Stimulated activated CD4-positive, alpha-beta T cell treated with anti-CD3 and anti-CD28 coated beads, Interleukin-1b, Interleukin-23, amount 100 ng/mL, for 4 hours (primary cell): Measurements from ENCODE around the gene DOCK7.

Source experiments
- DNase-seq, 2 donors: peaks; one replicate each; pipeline ENCODE4 v3.0.0-alpha.2; 2020; ENCODE audit warnings: low read depth in 2 of 2

Gene DOCK7

GRCh38 chr1:62450301-62450700 is 237.9 kb downstream of the DOCK7 start:
- no peak for DNase-seq

- DNase-seq: no peak
Observed at GRCh38 chr1:62448221-62448933, 239.8 kb downstream of the DOCK7 start.

DNA sequence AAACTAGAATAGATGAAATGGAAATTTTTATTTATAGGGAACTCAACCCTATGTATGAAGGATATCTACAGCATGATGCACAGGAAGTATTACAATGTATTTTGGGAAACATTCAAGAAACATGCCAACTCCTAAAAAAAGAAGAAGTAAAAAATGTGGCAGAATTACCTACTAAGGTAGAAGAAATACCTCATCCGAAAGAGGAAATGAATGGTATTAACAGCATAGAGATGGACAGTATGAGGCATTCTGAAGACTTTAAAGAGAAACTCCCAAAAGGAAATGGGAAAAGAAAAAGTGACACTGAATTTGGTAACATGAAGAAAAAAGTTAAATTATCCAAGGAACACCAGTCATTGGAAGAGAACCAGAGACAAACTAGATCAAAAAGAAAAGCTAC is 243.5 kb downstream of the DOCK7 start:
- DNase-seq: no peak

GRCh38 chr1:62439652-62440371 is 248.4 kb downstream of the DOCK7 start:
- no peak for DNase-seq

- no peak for DNase-seq
Observed at GRCh38 chr1:62438163-62438562, 250.0 kb downstream of the DOCK7 start.

- peak; percentile 10 to 36 for DNase-seq
Observed at GRCh38 chr1:62437273-62437940, 250.8 kb downstream of the DOCK7 start.

GRCh38 chr1:62436466-62437272 is 251.5 kb downstream of the DOCK7 start, which contains the start of gene USP1:
TSS of gene USP1 (plus strand) at chr1:62437049. CDS start at chr1:62439868, 2,819 bp downstream.
- peak; percentile 90 to 91 for DNase-seq

DNA sequence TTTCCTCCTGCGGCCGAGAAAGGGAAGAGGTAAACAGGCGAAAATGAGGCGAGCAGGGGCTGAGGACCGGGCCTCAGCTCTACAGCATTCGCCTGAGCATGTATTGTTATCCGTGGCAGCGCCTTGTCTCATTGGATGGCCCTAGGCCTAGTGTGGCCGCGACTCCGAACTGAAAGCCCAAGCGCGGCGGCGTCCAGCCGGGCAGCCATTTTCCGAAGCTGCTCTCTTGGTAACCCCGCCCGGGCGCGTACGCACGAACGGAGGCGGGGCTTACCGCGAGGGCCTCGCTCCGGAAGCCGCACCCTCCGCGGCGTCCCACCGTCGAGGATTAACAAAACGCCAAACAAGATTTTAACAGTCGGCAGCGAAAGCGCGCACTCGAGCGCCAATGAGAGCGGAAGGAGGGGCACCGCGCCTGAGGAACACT is 252.1 kb downstream of the DOCK7 start:
- peak; percentile 89 to 90 for DNase-seq

GRCh38 chr1:62435231-62436038 is 252.8 kb downstream of the DOCK7 start:
- DNase-seq: no peak

DNA sequence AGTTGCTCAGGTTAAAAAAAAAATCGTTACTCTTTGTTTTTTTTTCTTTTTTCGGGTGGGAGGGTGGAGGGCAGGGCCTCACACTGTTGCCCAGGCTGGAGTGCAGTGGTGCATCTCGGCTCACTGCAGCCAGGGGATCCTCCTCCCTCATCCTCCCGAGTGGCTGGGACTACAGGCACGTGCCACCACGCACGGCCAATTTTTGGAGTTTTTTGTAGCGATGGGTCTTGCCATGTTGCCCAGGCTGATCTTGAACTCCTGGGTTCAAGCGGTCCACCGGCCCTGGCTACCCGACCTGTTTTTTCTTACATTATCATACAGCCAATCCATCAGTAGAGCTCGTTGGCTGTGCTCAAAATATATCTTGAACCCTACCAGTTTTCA is 253.6 kb downstream of the DOCK7 start:
- no peak for DNase-seq

DNA sequence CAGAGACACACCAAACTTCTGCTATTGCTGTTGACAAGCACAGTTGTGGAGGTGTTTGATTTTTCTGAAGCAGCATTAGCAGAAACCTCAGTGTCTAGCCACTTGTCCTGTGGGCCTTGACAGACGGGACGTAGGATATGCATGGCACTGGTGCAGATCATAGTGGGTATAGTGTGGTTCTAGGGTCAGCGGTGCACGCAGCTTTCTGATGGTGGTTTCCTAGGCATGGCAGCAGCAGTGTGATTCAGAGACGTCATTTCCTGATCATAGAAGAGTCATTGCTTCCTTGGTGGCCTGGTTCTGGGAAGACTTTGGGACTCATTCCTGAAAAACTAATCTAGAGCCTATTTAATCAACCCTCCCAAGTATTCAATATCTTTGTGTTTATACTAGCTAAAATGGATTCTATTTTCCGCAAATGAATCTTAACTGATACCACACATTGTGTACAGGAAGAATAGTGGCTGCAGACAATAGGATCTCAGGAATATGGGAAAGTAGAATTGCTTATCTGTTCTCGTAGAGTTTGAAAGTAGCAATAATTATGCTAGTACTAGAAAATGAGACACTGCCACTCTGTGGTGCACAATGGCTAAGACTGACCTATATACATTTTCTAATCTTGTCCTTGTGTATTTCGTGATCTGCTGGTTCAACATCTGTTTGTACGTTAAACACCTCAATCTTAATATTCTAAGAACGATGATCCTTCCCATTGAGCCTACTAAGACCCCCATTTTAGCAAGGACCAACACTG is 254.1 kb downstream of the DOCK7 start:
- no peak for DNase-seq

GRCh38 chr1:62429581-62429980 is 258.6 kb downstream of the DOCK7 start:
- no peak for DNase-seq

DNA sequence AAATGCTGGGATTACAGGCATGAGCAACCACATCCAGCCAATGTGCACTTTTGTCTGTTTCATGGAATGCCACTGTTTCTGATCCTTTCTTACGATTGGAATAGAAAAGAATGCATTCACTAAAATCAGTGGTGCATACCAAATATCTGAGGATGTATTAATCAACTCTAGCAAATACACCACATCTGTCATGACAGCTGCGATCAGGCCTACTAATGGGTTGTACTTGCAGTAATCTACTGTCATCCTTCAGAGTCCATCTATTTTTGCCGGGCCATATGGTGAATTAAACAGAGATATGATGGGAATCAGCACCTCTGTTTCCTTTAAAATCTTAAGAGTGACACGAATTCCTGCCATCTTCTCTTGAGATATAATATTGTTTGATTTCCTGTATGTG is 259.8 kb downstream of the DOCK7 start:
- no peak for DNase-seq

GRCh38 chr1:62426794-62427193 is 261.4 kb downstream of the DOCK7 start:
- DNase-seq: no peak

GRCh38 chr1:62426237-62426636 is 261.9 kb downstream of the DOCK7 start:
- DNase-seq: no peak

GRCh38 chr1:62425041-62425440 is 263.1 kb downstream of the DOCK7 start:
- DNase-seq: no peak

DNA sequence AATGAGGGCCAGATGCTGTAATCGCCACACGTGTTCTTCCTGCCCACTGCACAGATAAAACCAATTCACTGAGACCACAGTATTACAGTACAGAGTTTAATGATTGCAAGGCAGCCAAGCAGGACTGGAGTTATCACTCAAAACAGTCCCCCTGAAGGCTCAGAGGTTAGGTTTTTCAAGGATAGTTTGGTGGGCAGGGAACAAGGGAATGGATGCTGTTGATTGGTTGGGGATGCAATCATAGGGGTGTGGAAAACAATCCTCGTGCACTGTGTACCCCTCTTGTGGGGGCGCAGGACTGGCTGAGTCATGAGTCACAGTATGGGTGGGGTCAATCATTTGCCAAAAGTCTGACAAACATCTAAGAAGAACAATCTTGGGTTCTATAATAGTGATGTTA is 263.8 kb downstream of the DOCK7 start:
- no peak for DNase-seq

DNA sequence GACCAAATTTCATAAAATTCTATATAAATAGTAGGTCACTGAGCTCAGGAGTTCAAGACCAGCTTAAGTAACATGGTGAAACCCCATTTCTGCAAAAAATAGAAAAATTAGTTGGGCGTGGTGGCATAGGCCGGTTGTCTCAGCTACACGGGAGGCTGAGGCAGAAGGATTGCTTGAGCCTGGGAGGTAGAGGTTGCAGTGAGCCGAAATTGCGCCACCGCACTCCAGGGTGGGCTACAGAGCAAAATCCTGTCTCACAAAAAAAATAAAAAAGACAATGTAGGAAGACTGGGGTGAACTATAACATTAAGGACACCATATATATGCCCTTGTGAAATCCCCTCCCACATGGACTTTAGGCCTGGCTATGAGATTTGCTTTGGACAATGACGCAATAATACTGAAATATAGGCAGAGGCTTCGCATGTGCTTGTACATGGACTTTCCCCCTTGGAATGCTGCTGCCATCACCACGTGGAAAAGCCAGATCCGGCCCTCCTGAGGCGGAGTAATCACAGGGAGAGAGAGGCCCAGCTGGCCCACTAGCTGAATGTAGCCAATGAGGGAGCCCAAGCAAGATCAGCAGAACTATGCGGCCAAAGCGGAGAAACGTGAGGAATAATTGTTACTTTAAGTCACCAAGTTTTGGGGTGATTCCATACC is 264.5 kb downstream of the DOCK7 start:
- DNase-seq: no peak

DNA sequence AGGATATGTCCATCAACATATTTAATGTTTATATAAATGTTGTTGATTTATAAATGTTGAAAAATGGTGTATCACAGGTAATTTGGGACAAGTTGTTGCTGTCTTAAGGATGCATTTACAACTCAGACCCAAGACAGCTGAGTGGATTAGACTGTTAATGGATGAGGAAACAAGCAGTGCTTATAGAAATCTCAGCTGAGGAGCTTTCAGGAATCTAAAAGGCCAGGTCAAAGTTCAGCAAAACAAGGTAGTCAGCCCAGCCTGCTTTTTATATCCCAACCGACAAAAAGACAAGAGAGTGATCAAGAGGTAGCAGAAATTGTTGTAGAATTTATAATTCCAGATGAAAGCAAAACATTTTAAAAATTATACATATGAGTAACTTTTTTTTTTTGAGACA is 268.0 kb downstream of the DOCK7 start:
- DNase-seq: no peak
